H1 (cell line): ENCODE data around the gene DOCK3. TPM values are rescaled to one million over a fixed set of nuclear protein-coding genes. Genes with fewer than 3 reads are reported as not detected.

ENCODE experiments used
- CTCF ChIA-PET: fragments of 300-600 bp; sonication (Branson Sonifier 250); formaldehyde crosslinking; loops from one replicate; lab custom pipeline; 2021; ENCODE audit not compliant: partially characterized antibody; lab: Charles Lee
- POLR2A ChIA-PET: fragments of 300-600 bp; sonication (Branson Sonifier 250); formaldehyde crosslinking; loops from one replicate; lab custom pipeline; 2021; ENCODE audit warnings: inconsistent platforms; ENCODE audit not compliant: partially characterized antibody; lab: Charles Lee
- DNase-seq, 2 experiments: peaks; one replicate each; pipeline versions ENCODE4 v3.0.0 to v3.0.0-alpha.2; 2010 to 2022; ENCODE audit warnings: low spot score in 2 of 2, low read depth in 1 of 2, mixed read lengths in 1 of 2
- FAIRE-seq: peaks from 2 replicates; lab custom pipeline; 2011; peaks lifted over from hg19 to GRCh38; lab: Jason Lieb, UNC
- H2AFZ ChIP-seq: 2 replicates; pipeline ENCODE4 v1.8.1; 2012; ENCODE audit warnings: low read length, inconsistent platforms
- H2AK5ac ChIP-seq: 2 replicates; pipeline ENCODE4 v1.6.1; 2013; ENCODE audit warnings: low read depth, low read length
- H2BK120ac ChIP-seq: replicated peaks from 2 replicates; pipeline ENCODE3; 2013; ENCODE audit warnings: low read depth, low read length, inconsistent platforms
- H2BK12ac ChIP-seq: 2 replicates; pipeline ENCODE4 v1.6.1; 2013; ENCODE audit warnings: low read depth, low read length
- H2BK15ac ChIP-seq: 2 replicates; pipeline ENCODE4 v1.6.1; 2013; ENCODE audit warnings: low read length
- H2BK20ac ChIP-seq: 2 replicates; pipeline ENCODE4 v1.6.1; 2013; ENCODE audit warnings: low read length
- H2BK5ac ChIP-seq: 2 replicates; pipeline ENCODE4 v1.6.1; 2013; ENCODE audit warnings: low read depth, low read length
- H3K14ac ChIP-seq: 2 replicates; pipeline ENCODE4 v1.6.1; 2013; ENCODE audit warnings: inconsistent platforms; ENCODE audit not compliant: insufficient read length
- H3K18ac ChIP-seq: 2 replicates; pipeline ENCODE4 v1.6.1; 2013; ENCODE audit warnings: low read length; ENCODE audit errors: extremely low read depth
- H3K23ac ChIP-seq: 2 replicates; pipeline ENCODE4 v1.6.1; 2013; ENCODE audit warnings: inconsistent platforms; ENCODE audit not compliant: insufficient read length
- H3K23me2 ChIP-seq: 2 replicates; pipeline ENCODE4 v1.6.1; 2013; ENCODE audit warnings: low read depth, low read length
- H3K27ac ChIP-seq: 2 replicates; pipeline ENCODE4 v1.6.1; 2011; ENCODE audit warnings: low read depth, low read length, inconsistent platforms
- H3K27me3 ChIP-seq, 4 experiments: replicated peaks in 1 of 4; 1 replicate in 1 of 4; 2 replicates in 3 of 4; pipeline versions ENCODE4 v1.6.1 to v1.8.1; 2011 to 2013; ENCODE audit warnings: low read length in 3 of 4, mild to moderate bottlenecking in 3 of 4, inconsistent platforms in 2 of 4, mixed read lengths in 2 of 4, moderate library complexity in 1 of 4; ENCODE audit not compliant: control insufficient read depth in 3 of 4, insufficient read depth in 3 of 4; ENCODE audit errors: extremely low read depth in 1 of 4
- H3K36me3 ChIP-seq, 4 experiments: 2 replicates each; pipeline versions ENCODE4 v1.6.1 to v1.8.1; 2011 to 2013; ENCODE audit warnings: mild to moderate bottlenecking in 4 of 4, low read length in 3 of 4, moderate library complexity in 2 of 4, control low read depth in 1 of 4, inconsistent platforms in 1 of 4; ENCODE audit not compliant: insufficient read depth in 4 of 4, control insufficient read depth in 2 of 4
- H3K4ac ChIP-seq: replicated peaks from 2 replicates; pipeline ENCODE3; 2013; ENCODE audit warnings: low read length, low read depth, mixed read lengths, inconsistent platforms; ENCODE audit not compliant: insufficient read length
- H3K4me1 ChIP-seq, 4 experiments: replicated peaks in 1 of 4; 1 replicate in 1 of 4; 2 replicates in 3 of 4; pipeline versions ENCODE4 v1.6.1 to v1.8.1; 2011 to 2013; ENCODE audit warnings: low read length in 3 of 4, inconsistent platforms in 2 of 4, mixed read lengths in 1 of 4; ENCODE audit not compliant: insufficient read depth in 4 of 4, control insufficient read depth in 3 of 4
- H3K4me2 ChIP-seq, 2 experiments: 2 replicates each; pipeline versions ENCODE4 v1.6.1 to v1.8.1; 2011 to 2013; ENCODE audit warnings: low read depth in 2 of 2, low read length in 2 of 2, control low read depth in 1 of 2, inconsistent platforms in 1 of 2, mild to moderate bottlenecking in 1 of 2; ENCODE audit not compliant: insufficient read depth in 1 of 2
- H3K4me3 ChIP-seq, 4 experiments: fragments of 200-600, 300-600 bp in 1 of 4; sonication (generic), shearing (Covaris generic), sonication (Bioruptor Twin) in 1 of 4; 2 replicates each; pipeline versions ENCODE4 v1.5.1 to v1.8.1; 2011 to 2016; ENCODE audit warnings: low read length in 4 of 4, low read depth in 3 of 4, control low read depth in 2 of 4, inconsistent platforms in 2 of 4, mild to moderate bottlenecking in 2 of 4, mixed read lengths in 1 of 4, moderate library complexity in 1 of 4; ENCODE audit not compliant: insufficient read depth in 2 of 4; ENCODE audit errors: extremely low read depth in 1 of 4
- H3K56ac ChIP-seq: replicated peaks from 2 replicates; pipeline ENCODE3; 2013; ENCODE audit warnings: low read depth, mild to moderate bottlenecking, mixed read lengths, low read length, inconsistent platforms; ENCODE audit not compliant: insufficient read length
- H3K79me1 ChIP-seq: 2 replicates; pipeline ENCODE4 v1.6.1; 2013; ENCODE audit warnings: low read depth, low read length, control low read depth
- H3K79me2 ChIP-seq, 2 experiments: 2 replicates each; pipeline versions ENCODE4 v1.6.1 to v1.8.1; 2012 to 2013; ENCODE audit warnings: low read length in 2 of 2, mild to moderate bottlenecking in 2 of 2, inconsistent platforms in 1 of 2; ENCODE audit not compliant: insufficient read depth in 2 of 2, control insufficient read depth in 1 of 2
- H3K9ac ChIP-seq, 4 experiments: replicated peaks in 1 of 4; 1 replicate in 1 of 4; 2 replicates in 3 of 4; pipeline versions ENCODE4 v1.6.1 to v1.8.1; 2011 to 2013; ENCODE audit warnings: low read depth in 3 of 4, low read length in 3 of 4, control low read depth in 2 of 4, mild to moderate bottlenecking in 2 of 4, moderate library complexity in 2 of 4, inconsistent platforms in 1 of 4; ENCODE audit errors: extremely low read depth in 1 of 4
- H3K9me3 ChIP-seq, 2 experiments: 2 replicates each; pipeline versions ENCODE4 v1.6.1 to v1.8.1; 2012 to 2013; ENCODE audit warnings: mild to moderate bottlenecking in 2 of 2, moderate library complexity in 2 of 2, control low read depth in 1 of 2, inconsistent platforms in 1 of 2, low read depth in 1 of 2, low read length in 1 of 2, mixed read lengths in 1 of 2; ENCODE audit not compliant: insufficient read depth in 2 of 2
- H4K20me1 ChIP-seq, 2 experiments: replicated peaks in 1 of 2; 2 replicates each; pipeline versions ENCODE3 to v1.8.1; 2011 to 2013; ENCODE audit warnings: inconsistent platforms in 2 of 2, low read length in 2 of 2, mild to moderate bottlenecking in 1 of 2; ENCODE audit not compliant: insufficient read depth in 2 of 2, control insufficient read depth in 1 of 2
- H4K5ac ChIP-seq: 2 replicates; pipeline ENCODE4 v1.6.1; 2013; ENCODE audit warnings: low read length, low read depth, mixed read lengths, inconsistent platforms; ENCODE audit not compliant: insufficient read length
- H4K8ac ChIP-seq: 2 replicates; pipeline ENCODE4 v1.8.0; 2013; ENCODE audit warnings: mild to moderate bottlenecking, moderate library complexity, low read length, inconsistent platforms; ENCODE audit not compliant: insufficient read depth; ENCODE audit errors: extremely low read depth
- H4K91ac ChIP-seq: replicated peaks from 2 replicates; pipeline ENCODE3; 2013; ENCODE audit warnings: low read length, mixed read lengths, inconsistent platforms; ENCODE audit not compliant: insufficient read length
- E2F6 ChIP-seq: IDR thresholded peaks from 2 replicates; pipeline ENCODE4 v1.6.1; 2012; ENCODE audit warnings: inconsistent platforms
- GABPA ChIP-seq: IDR thresholded peaks from 2 replicates; pipeline ENCODE4 v1.6.1; 2011; ENCODE audit warnings: mild to moderate bottlenecking, low read length, moderate library complexity, borderline replicate concordance; ENCODE audit not compliant: insufficient read depth
- GTF2F1 ChIP-seq: IDR thresholded peaks from 2 replicates; pipeline ENCODE4 v1.6.1; 2012; ENCODE audit warnings: low read depth, low read length, improper control_type of control experiment, borderline replicate concordance
- JUN ChIP-seq: IDR thresholded peaks from 2 replicates; pipeline ENCODE4 v1.6.1; 2011; ENCODE audit warnings: low read depth, mild to moderate bottlenecking, improper control_type of control experiment, low read length
- NRF1 ChIP-seq: IDR thresholded peaks from 2 replicates; pipeline ENCODE4 v1.6.1; 2011; ENCODE audit warnings: mild to moderate bottlenecking, low read depth, low read length, improper control_type of control experiment
- PHF8 ChIP-seq: fragments of 200-600 bp; sonication (generic); conservative IDR thresholded peaks from 2 replicates; pipeline ENCODE4 v1.7.1; 2012; ENCODE audit warnings: low read depth, mild to moderate bottlenecking, inconsistent platforms, low read length, moderate library complexity
- SP2 ChIP-seq: IDR thresholded peaks from 2 replicates; pipeline ENCODE4 v1.6.1; 2012; ENCODE audit warnings: mild to moderate bottlenecking, low read length, inconsistent platforms
- TAF7 ChIP-seq: optimal IDR thresholded peaks from 2 replicates; pipeline ENCODE3; 2011; ENCODE audit warnings: low read depth, mild to moderate bottlenecking, inconsistent platforms, low read length, moderate library complexity, borderline replicate concordance
- TBP ChIP-seq: IDR thresholded peaks from 2 replicates; pipeline ENCODE4 v1.6.1; 2011; ENCODE audit warnings: low read depth, low read length, improper control_type of control experiment
- TEAD4 ChIP-seq: IDR thresholded peaks from 2 replicates; pipeline ENCODE4 v1.6.1; 2012; ENCODE audit warnings: low read depth, low read length, inconsistent platforms, mixed read lengths
- WGBS, 2 experiments: shearing (Covaris generic) in 1 of 2; methylation state at CpG; one replicate each; pipeline versions ENCODE4 v1.1.6 to v1.1.7; 2013 to 2015; ENCODE audit warnings: low lambda C conversion rate in 2 of 2, mixed read lengths in 2 of 2, inconsistent platforms in 1 of 2, low coverage in 1 of 2, missing lambda C conversion rate in 1 of 2; ENCODE audit not compliant: insufficient replicate concordance in 2 of 2, insufficient coverage in 1 of 2, insufficient read length in 1 of 2; ENCODE audit errors: extremely low coverage in 1 of 2, missing lambda C conversion rate in 1 of 2; 5-methylcytosine and 5-hydroxymethylcytosine counted together
- polyA plus RNA-seq, 7 experiments: library from polyadenylated mRNA; depleted of rRNA in 3 of 7; stranded (reverse) in 5 of 7; unstranded in 2 of 7; fragments of >200 nt in 5 of 7; fragments of 200-250 nt in 2 of 7; gene quantifications; 1 replicate in 5 of 7; 2 replicates in 1 of 7; 4 replicates in 1 of 7; pipeline versions ENCODE4 v1.2.1 to v1.2.3, GENCODE V29; 2011 to 2013; ENCODE audit warnings: missing spikeins in 2 of 7, mixed read lengths in 2 of 7
- total RNA-seq: library from RNA; stranded (reverse); fragmentation: NEBNext Ultra II Directional; extraction: Animal tissue kit (Norgen Biotek cat#: 25700); gene quantifications from 2 replicates; pipeline ENCODE4 v1.2.1, GENCODE V29; 2021

Gene DOCK3
- total and polyA plus RNA-seq, 2 of the 8 experiments (the other 6 are each of a cell fraction or from before 2014, with no cell fraction given): 2.7 to 5.0 TPM

GRCh38 chr3:50625231-50626182 lies 49.2 kb upstream of the DOCK3 start:
- Histone ChIP-seq H2BK5ac (0 out of 2 replicates have a peak overlapping the region, but pooled peaks have one; percentile 2), H4K91ac (no peak overlapping the region), H3K79me2 (peaks cover 0 to 40% of the 10 kb centered on the region in 2 experiments; a peak in 1 of 4 replicates), H2BK15ac (no peak overlapping the region), H3K36me3 (peaks cover 0 to 3% (median 0%) of the 10 kb centered on the region in 4 experiments; a peak in 2 of 8 replicates), H3K18ac (no peak overlapping the region; the same call in none of the 2 replicates), H4K5ac (no peak overlapping the region), H3K9me3 (no peaks in the 10 kb centered on the region), H2BK12ac (0 out of 2 replicates have a peak overlapping the region, but pooled peaks have one; percentile 17), H3K4ac (no peak overlapping the region), H3K14ac (no peak overlapping the region), H4K8ac (no peak overlapping the region; the same call in 1 of the 2 replicates), H2AK5ac (no peak overlapping the region), H3K4me3 (no peak overlapping the region), H3K9ac (no peak overlapping the region), H3K4me2 (peak overlapping the region; percentile 14 to 15; a peak in 2 of 4 replicates), H3K56ac (no peak overlapping the region), H3K23me2 (no peaks in the 10 kb centered on the region), H3K4me1 (peaks cover 2 to 21% (median 12%) of the 10 kb centered on the region in 4 experiments), H3K23ac (no peak overlapping the region), H2AFZ (no peak overlapping the region), H4K20me1 (peaks cover 2 to 16% of the 10 kb centered on the region in 2 experiments), H2BK20ac (0 out of 2 replicates have a peak overlapping the region, but pooled peaks have one; percentile 48), H3K79me1 (peaks cover 9% of the 10 kb centered on the region), H3K27ac (peak overlapping the region; percentile 23; the same call in 1 of the 2 replicates), H2BK120ac (no peak overlapping the region), H3K27me3 (no peaks in the 10 kb centered on the region)
- ChIA-PET CTCF (interaction anchor here (0.7 to 63.8 kb wide), 8 partner anchors 4 to 746 kb away, joined by 3 to 1262 read pairs (median 8); partner anchors contain the start of genes C3orf18, CISH, DOCK3 and HEMK1), POLR2A (interaction anchor here (0.6 kb wide), 1 partner anchor 312 kb away, joined by 3 read pairs; no protein-coding TSS in a partner anchor)
- DNase-seq (no peak), FAIRE-seq (no peak)
- 74% methylated on average over 17 of the region's 18 CpGs; no CpG with 5 or more reads in 1 of the 2 experiments for WGBS, 2 experiments
- TF ChIP-seq TBP (no peak), JUN (no peak), SP2 (no peak), GTF2F1 (no peak), TEAD4 (no peak), TAF7 (no peak), NRF1 (no peak), E2F6 (no peak), PHF8 (no peak), GABPA (no peak)
